HG02678 (cell line): Measurements from ENCODE around the gene ZNF124.
A peak's percentile ranks its signal among the peaks of the same experiment; 100 is the strongest.
"Not testable (repeated sequence)": the region's sequence is repeated elsewhere in the genome, so short reads cannot be mapped to it uniquely, and the experiment has no call there.

ENCODE experiments used
- ATAC-seq: cut with Tn5 transposase; IDR thresholded peaks from one replicate; pipeline ENCODE4 v1.9.1; 2021; ENCODE audit warnings: mild to moderate bottlenecking, moderate library complexity; ENCODE audit not compliant: unreplicated experiment

Gene ZNF124

DNA sequence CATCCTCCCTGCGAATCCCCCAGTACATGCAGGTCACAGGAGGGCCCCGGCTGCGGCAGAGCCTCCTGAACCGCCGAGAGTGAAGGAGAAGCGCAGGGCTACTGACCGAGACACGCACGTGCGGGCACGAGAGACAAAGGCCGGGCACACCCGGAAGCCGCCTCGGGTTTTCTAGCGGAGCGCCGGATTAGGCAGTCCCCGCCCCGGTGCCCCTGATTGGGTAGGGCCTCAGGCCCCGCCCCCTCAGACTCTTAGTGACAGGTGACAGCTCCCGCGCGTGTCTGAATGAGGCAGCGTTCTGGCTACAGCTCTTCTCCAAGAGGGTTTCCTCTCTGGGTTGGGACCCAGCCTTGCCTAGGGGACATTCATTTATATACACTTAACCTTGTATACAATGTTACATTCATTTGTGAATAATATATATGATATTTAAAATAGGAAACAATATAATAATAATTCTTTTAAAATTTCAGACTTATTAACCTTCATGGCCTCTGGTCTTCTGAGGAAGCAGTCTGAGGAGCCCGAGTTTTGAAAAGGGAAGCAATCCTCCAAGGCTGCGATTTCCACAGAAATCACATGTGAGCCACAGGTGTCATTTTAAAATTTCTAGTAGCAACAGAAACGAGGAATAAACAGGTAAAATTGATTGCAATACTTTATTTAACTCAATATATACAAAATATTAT, at the start of gene ZNF124:
Gene ZNF124, minus strand, starts transcription at position 146 of the 689 bp plus-strand sequence. Its CDS starts 143 bp downstream, at position 3.
- ATAC-seq = peak; percentile 97

DNA sequence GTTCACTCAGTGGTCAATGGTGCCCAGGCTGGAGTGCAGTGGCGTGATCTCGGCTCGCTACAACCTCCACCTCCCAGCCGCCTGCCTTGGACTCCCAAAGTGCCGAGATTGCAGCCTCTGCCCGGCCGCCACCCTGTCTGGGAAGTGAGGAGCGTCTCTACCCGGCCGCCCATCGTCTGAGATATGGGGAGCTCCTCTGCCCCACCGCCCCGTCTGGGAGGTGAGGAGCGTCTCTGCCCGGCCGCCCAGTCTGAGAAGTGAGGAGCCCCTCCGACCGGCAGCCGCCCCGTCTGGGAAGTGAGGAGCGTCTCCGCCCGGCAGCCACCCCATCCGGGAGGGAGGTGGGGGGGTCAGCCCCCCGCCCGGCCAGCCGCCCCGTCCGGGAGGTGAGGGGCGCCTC, 48.5 kb upstream of the ZNF124 start:
- ATAC-seq = not testable (repeated sequence)

DNA sequence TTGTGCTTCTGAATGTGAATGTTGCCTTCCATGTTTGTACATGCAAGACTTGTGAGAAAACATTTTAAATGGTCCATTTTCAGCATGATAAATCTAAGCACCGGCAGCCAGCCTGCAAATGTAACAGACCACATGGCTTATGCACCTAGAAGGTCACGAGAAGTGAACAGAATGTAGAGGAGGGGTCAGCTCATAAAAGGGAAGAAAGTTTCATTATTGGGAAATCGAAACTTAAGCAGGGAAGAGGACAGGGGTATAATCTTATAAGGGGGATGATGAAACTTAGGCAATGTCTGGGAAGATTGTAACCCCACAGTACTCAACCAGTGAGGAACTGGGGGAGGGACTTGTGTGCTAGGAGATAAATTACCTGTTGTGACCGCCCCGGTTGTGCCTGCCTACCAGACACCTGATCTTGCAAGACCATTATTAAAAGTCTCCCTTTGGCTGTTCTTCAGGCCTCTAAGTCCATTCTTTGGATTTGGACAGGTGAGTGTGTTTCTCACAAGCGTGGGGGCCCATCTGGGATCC, 46.4 kb upstream of the ZNF124 start:
- ATAC-seq = no peak

DNA sequence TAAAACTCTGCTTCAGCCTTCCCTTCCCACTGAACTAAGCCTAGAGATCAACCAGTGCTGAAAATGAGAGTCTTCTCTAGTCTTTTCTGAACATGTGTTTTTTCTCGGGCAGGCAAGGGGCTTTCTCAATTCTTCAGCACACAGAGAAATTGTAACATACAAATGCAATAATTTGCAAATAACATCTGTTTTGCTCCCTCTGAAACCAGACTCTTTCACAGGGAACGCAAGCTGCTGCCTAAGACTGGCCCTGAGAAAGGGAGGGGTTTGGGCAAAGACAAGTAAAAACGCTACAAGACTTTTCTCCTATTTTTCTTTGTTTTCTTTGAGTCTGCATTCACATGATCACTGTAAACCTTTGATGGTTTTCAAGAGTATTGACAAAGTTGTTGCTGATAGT, 44.4 kb upstream of the ZNF124 start:
- no peak for ATAC-seq

DNA sequence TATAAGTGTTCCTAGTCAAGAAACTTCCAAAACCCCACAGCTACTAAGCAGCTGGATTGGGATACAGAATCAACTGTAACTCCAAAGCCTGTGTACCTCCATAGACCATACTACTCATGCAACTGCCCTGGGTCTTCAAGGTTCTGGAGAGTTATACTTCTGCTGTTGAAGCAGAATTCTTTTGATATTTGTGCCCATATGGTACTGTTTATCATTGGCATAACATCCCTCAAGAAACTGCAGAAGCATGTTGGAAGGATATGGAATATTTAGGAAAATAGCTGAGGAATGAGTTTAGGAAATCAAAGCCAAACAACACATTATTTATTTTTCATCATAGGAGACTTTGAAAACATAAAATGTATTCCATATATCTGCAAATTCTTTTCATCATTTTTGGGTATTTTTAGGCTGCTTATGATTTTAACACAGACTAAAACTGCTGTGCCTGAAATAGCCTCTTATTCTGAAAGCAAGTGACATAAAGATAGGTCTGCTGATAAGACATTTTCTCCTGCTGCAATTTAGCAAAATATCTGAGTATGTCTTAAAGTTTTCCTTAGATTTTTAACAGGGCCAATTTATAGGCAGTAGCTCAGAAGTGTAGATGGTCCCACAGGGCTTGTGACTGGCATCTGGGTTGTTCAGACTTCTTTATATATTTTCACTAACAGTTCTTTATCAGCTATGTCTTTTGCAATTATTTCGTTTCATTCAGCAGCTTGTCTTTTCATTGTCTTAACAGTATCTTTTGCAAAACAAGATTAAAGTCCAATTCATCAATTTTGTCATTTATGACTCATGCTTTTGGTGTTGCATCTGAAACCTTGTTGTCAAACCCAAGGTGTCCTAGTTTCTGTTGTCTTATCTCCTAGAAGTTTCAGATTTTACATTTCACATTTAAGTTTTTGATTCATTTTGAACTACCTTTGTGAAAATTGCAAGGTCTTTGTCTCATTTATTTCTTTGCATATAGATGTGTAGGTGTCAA, 41.1 kb upstream of the ZNF124 start:
- ATAC-seq = no peak

DNA sequence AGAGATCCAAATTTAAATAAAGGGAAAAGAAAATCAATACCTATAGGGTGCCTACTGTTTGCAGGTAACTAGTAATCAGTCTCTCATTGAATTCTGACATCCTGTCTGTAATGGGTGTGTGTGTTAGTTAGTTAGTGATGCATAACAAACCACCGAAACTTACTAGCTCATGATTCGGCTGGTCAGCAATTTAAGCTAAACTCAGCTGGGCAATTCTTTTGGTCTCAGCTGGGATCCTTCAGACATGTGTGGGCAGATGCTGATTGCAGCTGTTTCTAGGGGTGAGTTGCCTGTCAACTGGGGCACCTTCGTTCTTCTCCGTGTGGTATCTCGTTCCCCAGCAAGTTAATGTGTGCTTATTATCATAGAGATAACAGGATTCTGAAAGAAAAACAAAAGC, 40.2 kb upstream of the ZNF124 start:
- peak; percentile 63 for ATAC-seq

DNA sequence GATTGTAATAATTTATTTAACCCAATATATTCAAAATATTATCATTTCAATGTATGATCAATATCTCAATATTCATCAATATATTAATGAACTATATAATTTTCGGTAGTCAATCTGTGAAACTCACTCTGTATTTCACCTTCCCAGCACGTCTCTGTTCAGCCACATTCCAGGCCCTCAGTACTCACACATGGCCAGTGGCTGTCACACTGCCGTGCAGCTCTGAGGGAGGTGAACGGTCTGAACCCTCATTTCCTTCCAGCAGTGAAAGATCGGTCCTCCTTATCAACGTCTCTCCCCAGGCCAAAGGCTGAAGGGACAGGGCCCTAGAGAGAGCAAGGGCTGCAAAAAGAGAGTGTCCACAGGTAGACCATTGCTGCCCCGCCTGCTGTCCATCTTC, 39.5 kb upstream of the ZNF124 start:
- ATAC-seq = no peak

DNA sequence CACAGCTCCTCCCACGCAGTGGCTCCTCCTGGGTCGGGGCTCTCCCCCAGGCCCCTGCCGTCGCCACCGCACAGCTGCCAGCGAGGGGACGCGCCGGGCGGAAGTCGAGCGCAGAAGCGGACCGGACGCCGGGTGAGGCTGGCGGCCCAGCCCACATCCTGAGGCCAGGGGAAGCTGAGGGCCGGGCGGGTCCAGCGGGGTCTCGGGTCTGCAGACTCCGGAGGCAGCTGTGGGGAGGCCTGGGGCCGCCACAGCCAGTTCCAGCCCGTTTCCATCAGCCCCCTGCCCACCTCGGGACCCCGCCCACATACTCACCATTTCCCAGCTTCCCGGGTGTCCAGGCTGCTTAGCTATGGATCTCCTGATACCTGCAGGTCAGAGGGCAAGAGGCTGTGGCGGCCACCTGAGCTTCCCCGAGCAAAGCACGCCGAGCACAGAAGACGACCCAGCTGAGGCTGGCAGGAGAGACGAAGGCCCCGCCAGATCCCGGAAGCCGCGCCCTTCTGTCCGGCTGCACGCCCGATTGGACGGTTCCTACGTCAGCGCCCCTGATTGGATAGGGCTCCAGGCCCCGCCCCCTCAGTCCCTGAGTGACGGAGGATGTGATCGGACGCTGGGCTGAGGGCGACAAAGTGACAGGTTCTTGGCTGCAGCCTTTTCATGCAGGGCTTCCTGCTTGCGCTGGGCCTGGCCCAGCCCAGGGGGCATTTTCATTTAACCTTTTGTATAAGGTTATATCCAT, 38.7 kb upstream of the ZNF124 start:
- ATAC-seq = peak; percentile 88

DNA sequence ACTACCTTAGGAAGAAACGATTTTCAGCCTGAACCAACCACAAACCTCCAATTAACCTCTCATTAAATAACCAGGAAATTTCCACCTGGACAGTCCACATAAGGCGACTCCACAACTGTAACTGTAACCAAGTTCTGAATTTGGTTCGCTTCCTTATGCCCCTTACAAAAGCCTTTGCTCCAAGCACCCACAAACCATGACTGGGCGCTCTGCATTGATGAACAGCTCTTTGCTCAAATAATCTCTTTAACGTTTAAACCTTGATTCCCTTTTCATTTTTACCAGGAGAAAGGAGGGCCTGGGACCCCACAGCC, 38.2 kb upstream of the ZNF124 start:
- ATAC-seq = peak; percentile 2

DNA sequence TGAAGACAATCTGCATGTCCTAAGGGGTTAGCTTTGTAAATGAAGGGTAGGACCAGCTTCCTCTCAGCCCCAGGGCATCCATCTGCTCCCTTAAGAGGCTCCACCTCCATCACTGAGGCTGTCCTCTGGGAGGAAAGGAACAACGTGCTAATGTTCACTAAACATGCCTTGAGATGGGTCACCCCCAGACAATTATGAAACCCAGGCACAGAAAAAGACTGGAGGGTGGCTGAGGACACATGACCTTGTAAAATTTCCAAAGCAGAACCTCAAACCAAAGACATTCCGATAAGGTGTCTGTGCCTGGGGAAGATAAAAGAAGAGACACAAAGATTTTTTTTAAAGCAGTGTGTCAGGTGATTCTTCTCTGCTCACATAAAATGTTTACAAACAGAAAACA, 37.6 kb upstream of the ZNF124 start:
- ATAC-seq = no peak

DNA sequence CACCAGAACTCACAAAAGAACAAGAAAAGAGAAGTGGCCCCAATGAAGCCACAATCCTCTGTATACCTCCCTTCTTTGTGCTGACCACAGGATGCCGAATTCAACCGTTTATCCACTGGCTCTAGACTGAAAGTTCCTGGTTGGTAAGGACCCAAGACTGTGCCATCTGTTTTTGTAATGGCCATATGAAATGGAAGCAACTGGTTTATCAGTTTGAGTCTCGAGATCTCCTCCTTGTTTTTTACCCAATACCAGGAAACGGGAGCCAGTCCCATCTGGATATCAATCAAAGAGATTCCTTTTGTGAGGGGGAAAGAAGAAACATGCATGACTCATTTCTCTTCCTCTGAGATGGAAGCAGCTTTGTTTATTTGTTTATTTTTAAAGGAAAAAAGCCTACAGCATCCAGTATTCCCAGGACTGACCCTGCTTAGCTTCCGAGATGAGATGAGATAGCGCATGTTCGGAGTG, 32.4 kb upstream of the ZNF124 start:
- no peak for ATAC-seq

DNA sequence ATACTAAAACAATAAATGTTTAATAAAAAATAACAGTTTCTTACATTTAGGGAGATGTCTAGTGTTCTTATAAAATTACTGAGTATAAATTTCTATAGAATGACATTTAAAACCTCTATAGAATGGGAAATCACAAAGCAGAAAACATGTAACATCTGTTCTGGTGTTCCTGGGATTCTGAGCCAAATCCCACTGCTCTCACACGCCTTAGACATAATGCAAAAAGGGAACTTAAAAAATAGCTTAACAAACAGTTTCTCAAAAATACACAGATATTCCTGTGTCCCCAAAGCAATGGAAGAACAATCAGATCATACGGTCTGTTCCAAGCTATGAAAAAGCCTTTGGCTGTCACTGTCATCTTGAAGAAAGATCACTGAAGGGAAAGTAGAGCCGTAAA, 27.0 kb upstream of the ZNF124 start:
- no peak for ATAC-seq

DNA sequence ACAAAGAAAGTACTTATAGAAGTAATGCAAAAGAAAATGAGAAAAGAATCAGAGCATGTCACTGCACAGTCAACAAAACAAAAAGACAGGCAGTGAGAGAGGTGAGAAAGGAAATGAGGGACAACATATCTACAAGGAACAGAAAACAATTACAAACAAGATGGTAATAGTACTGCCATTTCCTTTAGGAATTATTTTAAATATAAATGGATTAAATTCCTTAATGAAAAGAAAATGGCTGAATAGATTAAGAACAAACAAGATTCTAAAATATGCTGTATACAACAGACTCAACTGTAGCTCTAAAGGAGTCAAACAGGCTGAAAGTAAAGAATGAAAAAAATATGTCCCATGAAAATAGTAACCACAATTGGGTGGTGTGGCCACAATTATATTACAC, 22.1 kb upstream of the ZNF124 start:
- no peak for ATAC-seq

DNA sequence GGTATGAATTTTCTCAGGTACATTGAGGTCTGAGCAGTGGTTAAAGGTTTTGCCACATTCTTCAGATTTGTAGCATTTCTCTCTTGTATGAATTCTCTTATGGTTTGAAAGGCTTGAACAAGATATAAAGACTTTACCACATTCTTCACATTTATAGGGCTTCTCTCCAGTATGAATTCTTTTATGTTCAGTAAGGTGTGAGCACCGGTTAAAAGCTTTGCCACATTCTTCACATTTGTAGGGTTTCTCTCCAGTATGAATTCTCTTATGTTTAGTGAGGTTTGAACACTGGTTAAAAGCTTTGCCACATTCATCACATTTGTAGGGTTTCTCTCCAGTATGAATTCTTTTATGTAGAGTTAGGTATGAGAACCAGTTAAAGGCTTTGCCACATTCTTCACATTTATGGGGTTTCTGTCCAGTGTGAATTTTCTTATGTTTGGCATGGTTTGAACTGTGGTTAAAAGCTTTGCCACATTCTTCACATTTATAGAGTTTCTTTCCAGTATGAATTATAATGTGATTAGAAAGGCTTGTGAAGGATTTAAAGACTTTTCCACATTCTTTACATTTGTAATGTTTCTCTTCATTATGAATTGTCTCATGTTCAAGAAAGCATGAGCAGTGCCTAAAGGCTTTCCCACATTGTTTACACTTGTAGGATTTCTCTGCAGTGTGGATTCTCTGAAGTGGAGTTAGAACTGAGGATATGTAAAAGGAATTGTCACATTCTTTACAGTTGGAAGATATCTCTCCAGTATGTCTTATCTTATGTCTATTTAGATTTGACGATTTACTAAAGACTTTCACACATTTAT, 18.4 kb upstream of the ZNF124 start:
- no peak for ATAC-seq

DNA sequence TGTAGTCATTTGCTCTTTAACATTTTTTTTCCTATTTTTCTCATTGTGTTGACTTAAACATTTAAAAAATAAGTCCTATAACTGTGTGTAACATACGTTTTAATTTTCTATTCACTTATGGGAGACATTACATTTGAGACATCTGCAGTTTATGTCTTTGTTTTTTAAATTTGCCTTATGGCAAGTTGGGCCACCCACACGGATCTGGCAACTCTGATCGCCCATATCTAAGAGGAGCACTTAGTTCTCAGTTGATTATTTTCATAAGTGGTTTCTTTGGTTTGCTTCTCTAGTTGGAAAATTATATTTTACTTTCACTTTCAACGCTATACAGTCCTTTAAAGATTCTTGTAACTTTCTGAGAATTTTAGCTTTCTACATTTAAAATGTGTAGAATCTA, 13.8 kb upstream of the ZNF124 start:
- ATAC-seq = no peak

DNA sequence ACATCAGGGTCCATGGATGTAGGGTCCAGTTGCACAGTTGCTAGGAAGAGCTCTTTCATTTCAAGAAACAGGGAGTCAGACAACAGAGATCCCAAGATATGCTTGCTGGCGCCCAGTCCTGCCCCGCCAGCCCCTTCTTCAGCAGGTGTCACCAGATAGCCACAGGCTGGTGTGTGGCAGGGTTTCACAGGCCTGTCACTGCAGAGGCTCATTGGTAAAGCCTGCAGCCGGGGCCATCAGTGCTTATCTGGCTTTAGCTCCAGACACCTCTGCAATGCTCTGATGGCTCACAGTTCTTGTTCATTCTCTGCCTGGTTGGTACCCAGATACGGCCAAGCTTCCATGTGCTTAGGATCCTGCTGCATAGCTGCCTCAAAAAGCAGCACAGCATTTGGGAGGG, 12.4 kb upstream of the ZNF124 start:
- ATAC-seq = no peak

DNA sequence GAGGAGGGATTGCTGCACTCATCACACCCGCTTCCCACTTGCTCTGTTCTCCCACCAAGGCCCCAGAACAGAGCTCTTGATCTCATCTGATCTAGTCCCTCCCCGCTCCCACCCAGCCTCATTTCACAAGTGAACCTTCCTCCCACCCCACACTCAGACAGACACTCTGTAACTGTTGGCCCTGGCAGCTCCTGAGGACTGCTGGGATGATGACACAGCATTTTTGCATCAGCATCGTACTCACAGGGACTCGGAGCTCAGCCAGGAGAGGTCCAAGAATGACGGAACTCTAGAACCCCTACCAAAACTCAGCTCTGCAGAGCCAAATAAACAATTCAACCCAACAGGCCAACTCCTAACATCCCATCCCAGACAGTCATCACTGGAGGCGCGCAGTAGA, 11.2 kb upstream of the ZNF124 start:
- no peak for ATAC-seq

DNA sequence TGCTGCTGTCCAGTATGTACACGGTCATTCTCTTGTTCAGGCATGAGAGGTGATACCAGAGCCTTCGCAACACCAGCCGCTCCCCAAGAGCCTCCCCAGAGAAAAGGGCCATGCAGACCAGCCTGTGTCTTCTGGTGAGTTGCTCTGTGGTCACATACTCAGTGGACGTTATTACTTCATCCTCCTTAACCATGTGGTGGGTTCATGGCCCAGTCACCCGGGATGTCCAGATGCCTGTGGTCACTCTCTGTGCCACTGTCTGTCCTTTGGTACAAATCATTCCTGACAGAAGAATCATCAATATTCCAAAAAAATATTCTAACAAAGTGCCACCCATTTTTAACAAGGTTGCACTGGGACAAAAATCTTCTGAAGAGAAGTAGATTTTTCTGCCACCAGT, 8.8 kb upstream of the ZNF124 start:
- no peak for ATAC-seq

DNA sequence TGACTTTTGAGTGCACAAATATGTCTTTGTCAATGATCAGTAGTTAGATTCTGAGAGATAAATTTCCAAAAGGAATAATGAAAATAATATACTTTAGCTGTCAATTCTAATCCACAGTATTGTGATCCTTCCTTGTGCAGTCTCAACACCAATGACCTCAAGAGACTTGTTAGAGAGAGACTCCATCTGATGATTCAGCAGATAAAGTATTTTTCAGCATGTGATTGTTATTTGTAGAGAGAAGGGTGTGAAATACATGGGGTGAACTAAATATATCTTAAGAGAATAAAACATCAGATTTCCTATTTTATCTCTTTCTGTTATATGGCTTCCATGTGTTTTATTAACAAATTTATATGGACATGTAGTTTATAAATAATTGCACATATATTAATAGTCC, 5.9 kb upstream of the ZNF124 start:
- no peak for ATAC-seq

DNA sequence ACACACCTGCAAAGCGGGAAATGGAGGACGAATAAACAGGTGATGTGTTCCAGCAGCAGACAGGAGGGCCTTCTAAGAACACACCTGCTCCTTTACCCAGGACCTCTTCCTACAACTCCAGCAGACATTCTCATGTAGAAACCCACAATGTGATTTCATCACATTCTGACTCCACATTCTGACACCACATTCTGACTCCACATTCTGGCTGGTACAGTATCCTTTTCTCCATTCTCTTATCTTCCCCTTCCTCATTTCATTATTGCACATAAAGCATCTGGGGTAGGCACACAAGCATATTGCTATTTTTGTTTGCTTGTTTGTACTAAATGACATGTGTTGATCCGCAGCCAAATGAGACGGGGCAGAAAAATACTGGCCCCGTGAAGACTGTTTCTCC, 3.6 kb upstream of the ZNF124 start:
- no peak for ATAC-seq
